ENCODE measurements around the gene ARID1B. TPM values are rescaled to one million over a fixed set of nuclear protein-coding genes. Genes with fewer than 3 reads are reported as not detected.

ARID1B gene
- total and polyA plus RNA-seq, 2 donors (not counting 1 experiment from before 2014, with no cell fraction given), result 47.2 to 280 TPM

DNA sequence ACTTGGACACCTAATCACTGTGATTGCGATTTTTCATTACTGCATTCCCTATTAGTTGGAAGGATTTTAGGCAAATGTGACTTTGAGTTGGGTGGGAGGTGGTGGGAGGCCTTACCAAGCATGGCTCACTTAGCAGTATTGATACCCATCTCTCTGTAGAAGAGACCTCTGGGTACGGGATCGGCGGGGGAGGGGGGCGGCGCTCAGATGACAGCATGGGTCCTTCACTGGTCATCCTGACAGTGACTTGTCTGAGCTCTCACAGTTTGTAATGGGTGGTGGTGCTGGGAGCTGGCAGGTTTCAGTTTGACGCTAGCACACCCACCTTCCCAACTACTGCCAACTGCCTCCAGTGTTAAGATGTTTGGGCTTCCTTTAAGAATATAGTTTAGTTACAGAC is 231.4 kb downstream of the ARID1B start:
- H4K20me1 ChIP-seq (ENCODE audit: control insufficient read depth, insufficient read depth, low read length, poor library complexity, severe bottlenecking), result peaks cover 60% of the 10 kb centered on the region
- H3K4me3 ChIP-seq (ENCODE audit: control extremely low read depth in 1 of 5, extremely low read depth in 1 of 5, insufficient read depth in 1 of 5, low read depth in 2 of 5, low read length in 4 of 5), result no peak overlapping the region
- peaks cover 99% of the 10 kb centered on the region for H3K79me2 ChIP-seq (ENCODE audit: control insufficient read depth, insufficient read depth, low read length)
- no peaks in the 10 kb centered on the region for H3K27me3 ChIP-seq (replicated peaks in 1 of 4; ENCODE audit: control extremely low read depth in 1 of 4, control insufficient read depth in 3 of 4, insufficient read depth in 4 of 4, low read length in 3 of 4)
- no peaks in the 10 kb centered on the region for H3K9me3 ChIP-seq (ENCODE audit: control extremely low read depth in 1 of 3, control insufficient read depth in 2 of 3, insufficient read depth in 1 of 3, low read length in 2 of 3)
- H3K27ac ChIP-seq (ENCODE audit: low read length in 2 of 2), result no peak overlapping the region
- Mint-ChIP-seq H3K27me3 (no peaks in the 10 kb centered on the region), H3K9me3 (ENCODE audit: insufficient read depth) (no peaks in the 10 kb centered on the region), H3K4me1 (peaks cover 63% of the 10 kb centered on the region), H3K4me3 (no peak overlapping the region), H3K27ac (no peak overlapping the region)
- H3K9ac ChIP-seq (ENCODE audit: low read length), result no peak overlapping the region
- TF ChIP-seq, protein P1, sequence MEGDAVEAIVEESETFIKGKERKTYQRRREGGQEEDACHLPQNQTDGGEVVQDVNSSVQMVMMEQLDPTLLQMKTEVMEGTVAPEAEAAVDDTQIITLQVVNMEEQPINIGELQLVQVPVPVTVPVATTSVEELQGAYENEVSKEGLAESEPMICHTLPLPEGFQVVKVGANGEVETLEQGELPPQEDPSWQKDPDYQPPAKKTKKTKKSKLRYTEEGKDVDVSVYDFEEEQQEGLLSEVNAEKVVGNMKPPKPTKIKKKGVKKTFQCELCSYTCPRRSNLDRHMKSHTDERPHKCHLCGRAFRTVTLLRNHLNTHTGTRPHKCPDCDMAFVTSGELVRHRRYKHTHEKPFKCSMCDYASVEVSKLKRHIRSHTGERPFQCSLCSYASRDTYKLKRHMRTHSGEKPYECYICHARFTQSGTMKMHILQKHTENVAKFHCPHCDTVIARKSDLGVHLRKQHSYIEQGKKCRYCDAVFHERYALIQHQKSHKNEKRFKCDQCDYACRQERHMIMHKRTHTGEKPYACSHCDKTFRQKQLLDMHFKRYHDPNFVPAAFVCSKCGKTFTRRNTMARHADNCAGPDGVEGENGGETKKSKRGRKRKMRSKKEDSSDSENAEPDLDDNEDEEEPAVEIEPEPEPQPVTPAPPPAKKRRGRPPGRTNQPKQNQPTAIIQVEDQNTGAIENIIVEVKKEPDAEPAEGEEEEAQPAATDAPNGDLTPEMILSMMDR (IDR thresholded peaks at IDR 0.05), result no peak
- no peak for TF ChIP-seq EZH2 (IDR thresholded peaks at IDR 0.05; ENCODE audit: borderline replicate concordance, insufficient read depth, low read depth, low read length, poor library complexity, severe bottlenecking)
- intact Hi-C loops (cut with micrococcal nuclease), result loop anchor here (2.0 kb wide), 1 partner anchor 20 kb away; no protein-coding TSS in a partner anchor
- ChIA-PET POLR2A (no interaction called here), CTCF (interaction anchor here (0.5 to 2.1 kb wide), 2 partner anchors 12 to 20 kb away, joined by 3 to 4 read pairs; no protein-coding TSS in a partner anchor)
- DNase-seq (no peak), ATAC-seq (ENCODE audit: low read depth) (no peak)
- H3K4me1 ChIP-seq (ENCODE audit: control insufficient read depth in 2 of 2, insufficient read depth in 2 of 2, low read length in 2 of 2), result peaks cover 9 to 10% of the 10 kb centered on the region in 2 donors
- no peak overlapping the region for H2AFZ ChIP-seq (ENCODE audit: insufficient read depth, low read depth, low read length, poor library complexity, severe bottlenecking)
- H3K36me3 ChIP-seq (replicated peaks in 1 of 2; ENCODE audit: control extremely low read depth in 1 of 2, control insufficient read depth in 1 of 2, extremely low read depth in 1 of 2, insufficient read depth in 2 of 2, low read length in 1 of 2), result no peaks in the 10 kb centered on the region
- no CpG with 5 or more reads among the region's 7 CpGs for WGBS (ENCODE audit: insufficient coverage)
- no peak overlapping the region for H3K4me2 ChIP-seq (replicated peaks; ENCODE audit: low read depth, low read length, poor library complexity, severe bottlenecking)

DNA sequence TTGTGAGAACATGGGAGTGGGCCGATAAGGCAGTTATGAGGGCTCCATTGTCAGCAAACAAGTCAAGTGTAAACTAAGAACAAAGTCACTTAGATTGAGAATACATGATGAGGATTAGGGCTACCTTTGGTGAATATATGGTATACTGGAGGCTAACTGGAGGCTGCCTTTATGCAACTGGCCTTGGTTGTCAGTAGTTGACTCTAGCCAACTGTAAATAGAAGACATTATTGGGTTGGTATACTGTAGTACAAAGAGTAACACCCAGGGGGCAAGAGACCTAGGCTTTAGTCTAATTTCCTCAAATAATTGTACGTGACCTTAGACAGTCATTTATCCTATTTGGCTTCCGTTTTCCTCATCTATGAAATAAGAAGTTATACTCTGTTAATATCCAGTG is 235.2 kb downstream of the ARID1B start:
- H3K4me1 ChIP-seq (ENCODE audit: control insufficient read depth in 2 of 2, insufficient read depth in 2 of 2, low read length in 2 of 2), result peaks cover 3 to 9% of the 10 kb centered on the region in 2 donors
- H3K4me3 ChIP-seq (ENCODE audit: control extremely low read depth in 1 of 5, extremely low read depth in 1 of 5, insufficient read depth in 1 of 5, low read depth in 2 of 5, low read length in 4 of 5), result no peak overlapping the region
- Mint-ChIP-seq H3K4me1 (peaks cover 74% of the 10 kb centered on the region), H3K4me3 (no peak overlapping the region), H3K9me3 (ENCODE audit: insufficient read depth) (no peaks in the 10 kb centered on the region), H3K27me3 (no peaks in the 10 kb centered on the region), H3K27ac (no peak overlapping the region)
- H3K9me3 ChIP-seq (ENCODE audit: control extremely low read depth in 1 of 3, control insufficient read depth in 2 of 3, insufficient read depth in 1 of 3, low read length in 2 of 3), result no peaks in the 10 kb centered on the region
- peaks cover 51% of the 10 kb centered on the region for H4K20me1 ChIP-seq (ENCODE audit: control insufficient read depth, insufficient read depth, low read length, poor library complexity, severe bottlenecking)
- TF ChIP-seq, protein P1 (IDR thresholded peaks at IDR 0.05), result peak; percentile 11
- TF ChIP-seq EZH2 (IDR thresholded peaks at IDR 0.05; ENCODE audit: borderline replicate concordance, insufficient read depth, low read depth, low read length, poor library complexity, severe bottlenecking), result no peak
- H3K79me2 ChIP-seq (ENCODE audit: control insufficient read depth, insufficient read depth, low read length), result peaks cover 99% of the 10 kb centered on the region
- POLR2A ChIA-PET, result no interaction called here
- intact Hi-C loops (cut with micrococcal nuclease), result no loop called here
- 100% methylated on average over 1 of the region's 3 CpGs for WGBS (ENCODE audit: insufficient coverage)
- H3K36me3 ChIP-seq (replicated peaks in 1 of 2; ENCODE audit: control extremely low read depth in 1 of 2, control insufficient read depth in 1 of 2, extremely low read depth in 1 of 2, insufficient read depth in 2 of 2, low read length in 1 of 2), result no peaks in the 10 kb centered on the region
- DNase-seq (no peak), ATAC-seq (ENCODE audit: low read depth) (no peak)
- H3K9ac ChIP-seq (ENCODE audit: low read length), result no peak overlapping the region
- H3K4me2 ChIP-seq (replicated peaks; ENCODE audit: low read depth, low read length, poor library complexity, severe bottlenecking), result no peak overlapping the region
- CTCF ChIA-PET, result no interaction called here
- H3K27ac ChIP-seq (ENCODE audit: low read length in 2 of 2), result no peak overlapping the region
- H2AFZ ChIP-seq (ENCODE audit: insufficient read depth, low read depth, low read length, poor library complexity, severe bottlenecking), result no peak overlapping the region
- no peaks in the 10 kb centered on the region for H3K27me3 ChIP-seq (replicated peaks in 1 of 4; ENCODE audit: control extremely low read depth in 1 of 4, control insufficient read depth in 3 of 4, insufficient read depth in 4 of 4, low read length in 3 of 4)
